Activated CD4-positive, alpha-beta memory T cell treated with anti-CD3 and anti-CD28 coated beads for 36 hours (primary cell): ENCODE data around the gene DUSP16. TPM values are rescaled to one million over a fixed set of nuclear protein-coding genes. Genes with fewer than 3 reads are reported as not detected.

Experiments
- CTCF ChIA-PET: fragments of 350-600 bp; sonication (Branson Sonifier 250); formaldehyde crosslinking; loops from one replicate; lab custom pipeline; 2021; ENCODE audit warnings: antibody characterized with exemption, inconsistent platforms; lab: Charles Lee
- POLR2A ChIA-PET: fragments of 350-600 bp; sonication (Branson Sonifier 250); formaldehyde crosslinking; loops from one replicate; lab custom pipeline; 2021; ENCODE audit warnings: antibody characterized with exemption; lab: Charles Lee
- DNase-seq: peaks from one replicate; pipeline ENCODE4 v3.0.0-alpha.2; 2020
- H3K27ac Mint-ChIP-seq: one replicate; pipeline ENCODE4 v1.8.0; 2021; ENCODE audit warnings: mixed read lengths
- H3K27me3 Mint-ChIP-seq: one replicate; pipeline ENCODE4 v1.8.0; 2021; ENCODE audit warnings: mixed read lengths
- H3K36me3 Mint-ChIP-seq: one replicate; pipeline ENCODE4 v1.8.0; 2021; ENCODE audit warnings: mixed read lengths
- H3K4me1 Mint-ChIP-seq: one replicate; pipeline ENCODE4 v1.8.0; 2021; ENCODE audit warnings: low read depth, mixed read lengths
- H3K4me3 Mint-ChIP-seq: one replicate; pipeline ENCODE4 v1.8.0; 2021; ENCODE audit warnings: mild to moderate bottlenecking, mixed read lengths
- H3K9me3 Mint-ChIP-seq: one replicate; pipeline ENCODE4 v1.8.0; 2021; ENCODE audit warnings: mixed read lengths
- intact Hi-C: fragments of 100-400 bp; cut with micrococcal nuclease; formaldehyde crosslinking; loops from one replicate; pipeline ENCODE4 v1.15.1; 2023
- total RNA-seq, 2 experiments: library from RNA; stranded (reverse); gene quantifications; one replicate each; pipeline ENCODE4 v1.2.3, GENCODE V29; 2021

Gene DUSP16
- total RNA-seq, 2 experiments from 2014 or later: 70.2 to 82.1 TPM

DNA sequence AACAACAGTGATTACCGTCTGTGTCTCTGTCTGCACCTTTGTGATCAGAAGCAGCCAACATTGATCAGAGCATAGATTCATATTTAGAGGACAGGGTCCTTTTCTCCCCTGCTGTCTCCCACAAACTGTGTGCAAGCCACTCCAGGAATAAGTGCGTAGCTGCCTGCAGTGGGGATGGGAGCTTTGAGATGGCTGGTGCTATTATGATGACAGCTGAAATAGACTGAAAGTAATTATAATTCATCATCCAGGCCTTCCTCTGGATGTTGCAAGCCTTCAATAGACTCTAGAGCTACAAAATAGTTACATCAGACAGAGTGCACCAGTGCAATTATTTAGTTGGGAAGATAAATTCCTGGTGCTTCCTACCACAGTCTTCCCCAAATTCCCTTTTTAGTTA is 137.7 kb downstream of the DUSP16 start:
- no peak overlapping the region for H3K4me3 Mint-ChIP-seq
- no peak for DNase-seq
- peaks cover 52% of the 10 kb centered on the region for H3K4me1 Mint-ChIP-seq
- H3K36me3 Mint-ChIP-seq: peaks cover 52% of the 10 kb centered on the region
- intact Hi-C loops: loop anchor here (5.0 kb wide), 1 partner anchor 37 kb away; no protein-coding TSS in a partner anchor
- no peak overlapping the region for H3K27ac Mint-ChIP-seq
- ChIA-PET POLR2A (interaction anchor here (0.8 to 1.0 kb wide), 3 partner anchors 14 to 37 kb away, joined by 3 read pairs; no protein-coding TSS in a partner anchor), CTCF (interaction anchor here (0.7 kb wide), 1 partner anchor 138 kb away, joined by 3 read pairs; the partner anchor contains the start of gene DUSP16)
- H3K27me3 Mint-ChIP-seq: no peaks in the 10 kb centered on the region
- peaks cover 32% of the 10 kb centered on the region for H3K9me3 Mint-ChIP-seq

Other genes starting within 250 kb of the DUSP16 start
- gene MANSC1, start 212.6 kb downstream of the DUSP16 start, total RNA-seq: 1 to 10 TPM; 1.9 to 2.2 TPM
- 10 to 100 TPM; 43.7 to 47.8 TPM for gene BORCS5, start 205.8 kb downstream of the DUSP16 start, total RNA-seq
- gene CREBL2, start 49.0 kb upstream of the DUSP16 start, total RNA-seq: 10 to 100 TPM; 30.4 to 32.2 TPM
- 10 to 100 TPM; 23.1 to 24.5 TPM for gene GPR19, start 133.3 kb upstream of the DUSP16 start, total RNA-seq
- gene CDKN1B, start 154.5 kb upstream of the DUSP16 start, total RNA-seq: 10 to 100 TPM; 52.4 to 52.8 TPM
- 1 to 10 TPM; 3.4 to 4.4 TPM for gene APOLD1, start 222.8 kb upstream of the DUSP16 start, total RNA-seq